IPS-NIHi11 (cell line): Measurements from ENCODE around the gene GIT2.
A peak's percentile ranks its signal among the peaks of the same experiment; 100 is the strongest.
"Not testable (repeated sequence)": the region's sequence is repeated elsewhere in the genome, so short reads cannot be mapped to it uniquely, and the experiment has no call there.

ENCODE experiments used
- DNase-seq: peaks from one replicate; pipeline ENCODE4 v3.0.0; 2012; ENCODE audit warnings: mixed read lengths, low spot score

The GIT2 gene

DNA sequence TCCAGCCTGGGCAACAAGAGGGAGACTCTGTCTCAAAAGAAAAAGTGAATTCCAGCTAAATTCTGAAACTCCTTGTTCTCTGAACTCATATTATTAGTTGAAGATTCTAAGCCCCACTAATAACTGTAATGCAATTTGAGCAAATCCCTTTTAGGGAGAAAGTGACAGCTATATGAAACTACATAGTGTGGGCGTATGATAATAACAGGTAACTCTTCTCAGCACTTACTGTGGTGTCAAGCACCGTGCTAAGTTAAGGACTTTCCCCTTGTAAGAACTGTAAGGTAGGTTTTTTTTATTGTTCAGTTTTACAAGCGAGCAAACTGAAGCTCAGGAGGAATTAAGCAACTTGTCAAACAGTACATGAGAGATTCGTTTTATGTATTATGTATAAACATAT, 8.4 kb upstream of the GIT2 start:
- DNase-seq: no peak

GRCh38 chr12:110002676-110003515, 6.7 kb upstream of the GIT2 start:
- no peak for DNase-seq

DNA sequence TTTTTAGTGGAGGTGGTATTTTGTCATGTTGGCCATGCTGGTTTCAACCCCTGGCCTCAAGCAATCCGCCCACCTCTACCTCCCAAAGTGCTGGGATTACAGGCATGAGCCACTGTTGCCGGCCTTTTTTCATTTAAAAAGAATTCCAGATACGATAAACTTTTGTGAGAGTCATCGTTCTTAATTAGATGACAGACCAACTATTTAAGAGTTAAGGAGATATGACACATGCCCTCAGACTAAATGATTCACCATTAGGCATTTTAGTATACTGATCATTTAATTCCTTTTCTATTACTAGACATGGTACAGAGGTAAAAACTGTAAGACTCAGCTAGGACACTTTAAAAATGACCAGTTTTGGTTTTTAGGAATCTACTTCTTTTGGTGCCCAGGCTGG, 5.4 kb upstream of the GIT2 start:
- no peak for DNase-seq

DNA sequence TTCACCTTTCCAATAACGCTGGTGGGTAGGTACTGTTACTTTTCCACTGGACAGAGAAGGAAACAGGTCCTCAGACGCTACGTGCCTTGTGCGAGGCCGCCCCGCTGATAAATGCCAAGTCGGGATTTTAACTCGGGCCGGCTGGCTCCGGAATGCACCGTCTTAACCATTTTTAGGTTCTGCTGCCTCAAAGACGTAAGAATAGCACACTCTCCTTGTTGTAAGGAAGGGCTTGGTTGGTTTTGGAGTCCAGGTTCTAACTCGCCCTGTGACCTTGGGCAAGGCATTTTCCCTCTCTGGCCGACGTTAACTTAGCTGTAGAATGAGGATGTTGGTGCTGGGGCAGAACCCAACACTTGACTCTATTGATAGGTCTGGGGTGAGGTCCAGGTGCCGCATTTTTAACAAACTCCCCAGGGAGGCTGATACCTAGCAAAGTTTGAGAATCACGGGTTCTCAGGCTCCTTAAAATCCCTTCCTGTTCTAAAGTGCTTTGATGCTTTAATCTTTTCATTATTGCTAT, 3.9 kb upstream of the GIT2 start:
- peak; percentile 22 for DNase-seq

DNA sequence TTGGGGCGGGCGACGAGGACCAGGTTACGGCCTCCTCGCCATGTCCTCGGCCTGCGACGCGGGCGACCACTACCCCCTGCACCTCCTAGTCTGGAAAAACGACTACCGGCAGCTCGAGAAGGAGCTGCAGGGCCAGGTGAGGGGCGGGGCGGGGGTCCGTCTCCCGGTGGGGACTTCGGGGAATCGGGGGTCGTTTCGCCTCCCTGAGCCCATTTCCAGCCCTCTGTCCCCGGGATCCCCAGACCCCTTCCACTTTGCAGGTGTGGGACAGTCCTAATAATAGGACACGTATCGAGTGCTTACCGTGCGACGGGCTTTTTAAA, 3.4 kb upstream of the GIT2 start:
- DNase-seq: no peak

DNA sequence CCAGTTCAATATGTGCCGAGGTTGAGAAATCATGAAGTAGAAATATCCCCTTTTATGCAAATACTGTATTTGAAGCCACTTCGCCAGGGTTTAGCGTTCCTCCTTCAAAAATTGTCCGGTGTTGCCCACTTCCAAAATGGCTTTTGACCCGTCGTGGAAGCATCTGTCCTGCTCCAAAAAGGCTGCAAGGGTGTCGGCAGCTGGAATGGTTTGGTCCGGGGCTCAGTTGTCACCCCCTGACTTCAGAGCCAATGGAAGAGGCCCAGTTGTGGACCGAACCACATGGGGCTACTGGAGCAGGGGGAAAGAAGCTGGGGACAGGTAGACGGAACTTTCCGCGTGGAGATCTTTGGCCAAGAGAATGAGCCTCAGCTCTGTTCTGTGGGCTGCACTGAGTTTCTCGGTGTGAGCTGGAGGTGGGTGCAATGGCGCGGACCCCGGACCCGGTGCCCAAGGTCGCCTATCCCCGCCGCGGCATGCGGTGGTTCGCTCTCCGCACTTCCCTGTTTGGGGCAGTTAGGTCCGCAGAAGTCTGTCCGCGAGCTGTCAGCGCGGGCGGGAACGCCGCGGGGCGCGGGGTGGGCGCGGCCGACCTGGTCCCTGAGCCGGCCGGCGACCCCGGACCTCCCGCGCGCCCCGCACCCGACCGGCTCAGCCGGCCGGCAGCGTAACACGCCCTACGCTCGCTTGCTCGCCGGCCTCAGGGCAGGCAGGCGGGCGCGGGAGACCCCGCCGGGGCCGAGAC, 2.9 kb upstream of the GIT2 start, which contains the start of gene ANKRD13A:
Gene ANKRD13A, plus strand, starts transcription at position 527 of the 745 bp plus-strand sequence. CDS start 259 bp downstream, outside the sequence.
- DNase-seq: peak; percentile 87

DNA sequence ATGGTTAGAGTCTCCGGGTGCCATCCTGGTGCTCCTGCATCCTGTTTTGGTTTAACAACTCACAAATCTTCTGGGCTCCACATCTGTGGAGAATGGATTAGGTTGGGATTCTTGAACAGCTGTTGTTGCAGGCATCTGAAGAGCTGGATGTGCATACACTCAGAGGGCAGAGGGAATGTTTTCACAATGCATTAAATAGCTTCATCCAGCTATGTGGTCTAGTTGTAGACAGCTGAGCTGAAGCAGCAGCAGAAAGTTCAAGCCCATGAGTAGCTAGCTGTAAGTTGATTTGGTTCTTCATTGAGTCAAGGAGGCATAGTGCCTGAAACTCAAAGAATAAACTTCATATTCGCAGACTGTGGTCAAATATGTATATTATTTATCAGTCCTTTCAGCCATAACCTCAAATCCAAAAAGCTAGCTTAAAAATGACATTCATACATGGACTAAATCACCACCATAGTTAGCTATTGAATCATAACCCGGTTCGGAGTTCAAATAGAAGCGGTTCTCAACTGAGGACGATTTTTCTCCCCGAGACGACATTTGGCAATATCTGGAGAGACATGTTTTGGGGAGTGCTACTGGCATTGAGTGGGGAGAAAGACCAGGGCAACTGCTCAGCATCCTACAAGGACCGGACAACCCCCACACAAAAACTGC, 2.2 kb upstream of the GIT2 start:
- no peak for DNase-seq

GRCh38 chr12:109997393-109997792, 1.2 kb upstream of the GIT2 start:
- DNase-seq: no peak

GRCh38 chr12:109996483-109996853, 300 bp upstream of the GIT2 start:
- no peak for DNase-seq

- DNase-seq: no peak
These were observed 845 bp downstream of the GIT2 start for GRCh38 chr12:109995361-109995685.

- no peak for DNase-seq
These were observed 1.6 kb downstream of the GIT2 start for GRCh38 chr12:109994401-109995175.

GRCh38 chr12:109993091-109993490, 3.1 kb downstream of the GIT2 start:
- no peak for DNase-seq

- DNase-seq: no peak
These were observed 4.6 kb downstream of the GIT2 start for GRCh38 chr12:109991586-109991985.

DNA sequence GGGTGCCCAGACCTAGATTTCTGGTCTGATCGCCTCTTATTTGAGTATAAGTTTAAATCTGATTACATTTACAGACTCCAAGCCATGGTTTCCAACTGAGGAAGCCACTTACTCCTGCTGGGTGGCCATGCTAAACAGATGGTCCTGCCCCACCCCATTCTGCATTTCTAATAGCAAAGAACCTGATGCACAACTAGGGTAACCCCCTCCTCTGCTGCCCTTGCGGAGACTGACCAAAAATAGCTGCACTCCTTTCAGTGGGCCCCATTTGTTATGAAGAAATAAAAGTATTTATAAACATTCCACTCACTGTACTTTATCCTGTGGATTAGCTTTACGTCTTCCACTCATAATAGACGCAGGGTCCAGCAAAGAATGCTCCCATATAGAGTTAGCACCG, 6.8 kb downstream of the GIT2 start:
- no peak for DNase-seq

- no peak for DNase-seq
These were observed 7.3 kb downstream of the GIT2 start for GRCh38 chr12:109988903-109989302.

GRCh38 chr12:109988274-109988673, 7.9 kb downstream of the GIT2 start:
- no peak for DNase-seq

DNA sequence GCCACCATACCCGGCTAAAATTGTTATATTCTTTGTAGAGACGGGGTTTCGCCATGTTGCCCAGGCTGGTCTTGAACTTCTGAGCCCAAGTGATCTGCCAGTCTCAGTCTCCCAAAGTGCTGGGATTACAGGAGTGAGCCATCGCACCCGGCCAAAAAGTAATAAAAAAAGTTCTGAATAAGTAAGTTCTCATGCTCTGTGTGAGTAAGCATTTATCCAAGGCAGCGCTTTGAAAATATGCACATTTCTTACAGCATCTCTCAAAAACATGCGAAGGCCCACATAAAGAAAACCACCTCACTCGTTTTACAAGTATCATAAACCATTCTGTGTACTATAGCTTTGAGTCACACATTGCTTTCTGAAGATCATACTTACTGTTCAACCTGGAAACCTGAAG, 8.6 kb downstream of the GIT2 start:
- no peak for DNase-seq

GRCh38 chr12:109986236-109986635, 9.9 kb downstream of the GIT2 start:
- DNase-seq: not testable (repeated sequence)

DNA sequence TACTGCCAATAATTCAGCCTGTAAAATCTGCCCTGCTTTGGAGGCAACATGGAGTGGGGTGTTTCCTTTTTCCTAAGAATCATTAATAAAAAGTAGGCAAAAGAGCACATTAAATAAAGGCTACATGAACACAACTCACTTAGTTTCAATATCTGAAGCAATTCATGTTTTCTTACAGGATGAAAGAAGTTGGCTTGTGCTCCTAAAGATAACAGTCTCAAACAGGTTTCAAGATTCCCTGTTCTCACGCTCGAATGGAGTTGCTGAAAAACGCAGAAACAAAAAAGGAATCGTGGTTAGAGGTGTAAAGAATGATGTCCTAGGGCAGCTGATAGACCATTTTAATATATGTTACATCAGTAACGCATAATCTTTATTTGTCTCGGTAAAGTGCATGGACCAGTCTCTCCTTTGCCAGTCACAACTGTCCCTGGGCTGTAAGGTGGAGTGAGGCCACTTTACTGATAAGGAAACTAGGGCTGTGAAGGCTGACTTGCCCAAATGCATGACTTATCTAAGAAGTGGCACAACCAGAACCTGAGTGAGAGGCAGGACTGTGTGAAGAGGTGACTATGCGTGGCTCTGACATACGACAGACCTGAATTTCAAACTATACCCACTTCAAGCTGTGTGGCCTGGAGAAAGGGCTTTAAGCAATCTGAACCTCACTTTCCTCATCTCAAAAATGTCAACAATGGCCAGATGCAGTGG, 12.6 kb downstream of the GIT2 start:
- DNase-seq: no peak

GRCh38 chr12:109982210-109982609, 14.0 kb downstream of the GIT2 start:
- no peak for DNase-seq

GRCh38 chr12:109981311-109981710, 14.9 kb downstream of the GIT2 start:
- DNase-seq: no peak
